ENCODE measurements around the gene FANCG. TPM values are rescaled to one million over a fixed set of nuclear protein-coding genes. Genes with fewer than 3 reads are reported as not detected.

Gene FANCG
- total RNA-seq, 1 experiment from 2014 or later: 74.8 TPM

DNA sequence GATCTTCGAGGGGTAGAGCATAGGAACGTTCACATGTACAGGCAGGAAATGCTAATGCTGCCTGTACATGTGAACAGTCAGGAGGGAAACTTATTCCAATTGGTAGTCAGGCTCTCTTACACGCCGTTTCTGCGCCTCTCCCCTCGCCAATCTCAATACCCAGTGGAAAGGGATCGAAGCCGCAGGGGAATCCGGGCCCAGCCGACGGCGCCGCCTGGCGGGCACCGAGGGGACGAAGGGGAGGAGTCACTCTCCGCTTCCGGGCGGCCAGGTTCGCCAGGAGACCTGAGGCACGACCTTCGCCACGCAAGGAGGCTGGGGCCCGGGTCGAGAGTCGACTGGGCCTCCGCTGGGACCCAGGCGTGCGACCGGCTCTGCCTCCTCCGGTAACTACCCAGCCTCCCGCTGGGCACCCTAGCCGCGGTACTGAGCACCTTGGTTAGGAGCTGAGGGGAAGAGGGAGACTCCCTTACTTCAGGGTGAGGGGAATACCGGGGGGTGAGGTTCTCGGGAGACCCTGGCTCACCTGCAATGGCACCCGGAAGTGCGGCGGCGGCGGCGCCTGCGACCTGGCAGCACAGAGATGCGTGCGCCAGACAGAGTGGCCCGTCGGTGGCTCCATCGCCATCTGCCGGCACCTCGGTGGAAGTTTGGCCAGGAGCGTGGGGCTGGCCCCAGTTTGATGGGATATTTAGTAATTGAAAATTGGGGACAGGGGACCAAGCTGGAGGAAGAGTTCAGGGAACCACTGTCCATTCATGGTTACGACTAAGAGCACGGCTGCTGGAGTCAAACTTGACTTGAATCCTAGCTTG lies 16.5 kb upstream of the FANCG start, which contains the start of gene PIGO:
PIGO (minus strand) TSS at position 557 of the 815 bp plus-strand sequence. CDS start 1,026 bp downstream, outside the sequence.
- Histone ChIP-seq H3K27me3 (replicated peaks; ENCODE audit: control insufficient read depth, insufficient read depth, low read length) (no peaks in the 10 kb centered on the region), H3K4me3 (ENCODE audit: low read depth, low read length) (peak within 1 kb of the TSS; percentile 83), H3K4me1 (peaks cover 4% of the 10 kb centered on the region; the same call in 1 of the 2 replicates), H3K9me3 (no peaks in the 10 kb centered on the region), H3K36me3 (ENCODE audit: control insufficient read depth, insufficient read depth, low read length) (no peaks in the 10 kb centered on the region)
- POLR2A ChIA-PET: interaction anchor here (0.6 to 1.1 kb wide), 5 partner anchors 15 to 65 kb away, joined by 3 to 6 read pairs (median 3); partner anchors contain the start of genes ATOSB and VCP
- peak; percentile 72 to 94 for TF ChIP-seq CTCF (IDR thresholded peaks at IDR 0.05; ENCODE audit: insufficient read depth in 1 of 2, low read depth in 1 of 2, low read length in 1 of 2, severe bottlenecking in 1 of 2, unreplicated experiment in 1 of 2)
- CTCF ChIA-PET: interaction anchor here (0.7 to 1.5 kb wide), 5 partner anchors 15 to 656 kb away, joined by 3 to 7 read pairs (median 4); partner anchors contain the start of gene FANCG
- H3K36me3 Mint-ChIP-seq (ENCODE audit: insufficient read depth, unreplicated experiment): peaks cover 35% of the 10 kb centered on the region
- intact Hi-C loops (cut with micrococcal nuclease; ENCODE audit: unreplicated experiment): loop anchor here (1.0 kb wide), 2 partner anchors 17 to 24 kb away; partner anchors contain the start of genes FANCG and VCP
- DNase-seq: peak; percentile 93 to 96
- H3K4me1 Mint-ChIP-seq (ENCODE audit: low read depth, unreplicated experiment): no peaks in the 10 kb centered on the region
- peak within 1 kb of the TSS; percentile 92 for H3K27ac Mint-ChIP-seq (ENCODE audit: unreplicated experiment)
- peak within 1 kb of the TSS; percentile 85 for H3K4me3 Mint-ChIP-seq (ENCODE audit: unreplicated experiment)
- H3K27me3 Mint-ChIP-seq (ENCODE audit: insufficient read depth, unreplicated experiment): no peaks in the 10 kb centered on the region
- BruUV-seq (replicated peaks): TSS peak; percentile 71
- no peaks in the 10 kb centered on the region for H3K9me3 Mint-ChIP-seq (ENCODE audit: unreplicated experiment)

- intact Hi-C loops (cut with micrococcal nuclease; ENCODE audit: unreplicated experiment): no loop called here
- Histone ChIP-seq H3K27me3 (replicated peaks; ENCODE audit: control insufficient read depth, insufficient read depth, low read length) (no peaks in the 10 kb centered on the region), H3K4me3 (ENCODE audit: low read depth, low read length) (no peak overlapping the region), H3K9me3 (no peaks in the 10 kb centered on the region), H3K36me3 (ENCODE audit: control insufficient read depth, insufficient read depth, low read length) (no peaks in the 10 kb centered on the region; the same call in 1 of the 2 replicates), H3K4me1 (no peaks in the 10 kb centered on the region; the same call in 1 of the 2 replicates)
- no TSS peak for BruUV-seq (replicated peaks)
- no peak for TF ChIP-seq CTCF (IDR thresholded peaks at IDR 0.05; ENCODE audit: insufficient read depth in 1 of 2, low read depth in 1 of 2, low read length in 1 of 2, severe bottlenecking in 1 of 2, unreplicated experiment in 1 of 2)
- Mint-ChIP-seq H3K4me3 (ENCODE audit: unreplicated experiment) (no peak overlapping the region), H3K27ac (ENCODE audit: unreplicated experiment) (no peak overlapping the region), H3K4me1 (ENCODE audit: low read depth, unreplicated experiment) (no peaks in the 10 kb centered on the region), H3K36me3 (ENCODE audit: insufficient read depth, unreplicated experiment) (peaks cover 23% of the 10 kb centered on the region), H3K27me3 (ENCODE audit: insufficient read depth, unreplicated experiment) (no peaks in the 10 kb centered on the region), H3K9me3 (ENCODE audit: unreplicated experiment) (no peaks in the 10 kb centered on the region)
- no peak for DNase-seq
- POLR2A ChIA-PET: no interaction called here
- CTCF ChIA-PET: interaction anchor here (1.2 kb wide), 1 partner anchor 19 kb away, joined by 3 read pairs; the partner anchor contains the start of gene VCP
Observed at GRCh38 chr9:35091536-35091935, 11.8 kb upstream of the FANCG start.

- intact Hi-C loops (cut with micrococcal nuclease; ENCODE audit: unreplicated experiment): no loop called here
- Histone ChIP-seq H3K27me3 (replicated peaks; ENCODE audit: control insufficient read depth, insufficient read depth, low read length) (no peaks in the 10 kb centered on the region), H3K9me3 (no peaks in the 10 kb centered on the region), H3K4me3 (ENCODE audit: low read depth, low read length) (no peak overlapping the region), H3K36me3 (ENCODE audit: control insufficient read depth, insufficient read depth, low read length) (no peaks in the 10 kb centered on the region; the same call in 1 of the 2 replicates), H3K4me1 (no peaks in the 10 kb centered on the region)
- ChIA-PET POLR2A (no interaction called here), CTCF (no interaction called here)
- Mint-ChIP-seq H3K27me3 (ENCODE audit: insufficient read depth, unreplicated experiment) (no peaks in the 10 kb centered on the region), H3K27ac (ENCODE audit: unreplicated experiment) (no peak overlapping the region), H3K4me1 (ENCODE audit: low read depth, unreplicated experiment) (no peaks in the 10 kb centered on the region), H3K9me3 (ENCODE audit: unreplicated experiment) (no peaks in the 10 kb centered on the region), H3K4me3 (ENCODE audit: unreplicated experiment) (no peak overlapping the region), H3K36me3 (ENCODE audit: insufficient read depth, unreplicated experiment) (peaks cover 9% of the 10 kb centered on the region)
- no peak for DNase-seq
- BruUV-seq (replicated peaks): no TSS peak
- no peak for TF ChIP-seq CTCF (IDR thresholded peaks at IDR 0.05; ENCODE audit: insufficient read depth in 1 of 2, low read depth in 1 of 2, low read length in 1 of 2, severe bottlenecking in 1 of 2, unreplicated experiment in 1 of 2)
Observed at GRCh38 chr9:35089434-35089833, 9.7 kb upstream of the FANCG start.

All from Caco-2 (cell line).